ENCODE measurements around the gene APOA1.
"Not testable (repeated sequence)": the region's sequence is repeated elsewhere in the genome, so short reads cannot be mapped to it uniquely, and the experiment has no call there.

The APOA1 gene

DNA sequence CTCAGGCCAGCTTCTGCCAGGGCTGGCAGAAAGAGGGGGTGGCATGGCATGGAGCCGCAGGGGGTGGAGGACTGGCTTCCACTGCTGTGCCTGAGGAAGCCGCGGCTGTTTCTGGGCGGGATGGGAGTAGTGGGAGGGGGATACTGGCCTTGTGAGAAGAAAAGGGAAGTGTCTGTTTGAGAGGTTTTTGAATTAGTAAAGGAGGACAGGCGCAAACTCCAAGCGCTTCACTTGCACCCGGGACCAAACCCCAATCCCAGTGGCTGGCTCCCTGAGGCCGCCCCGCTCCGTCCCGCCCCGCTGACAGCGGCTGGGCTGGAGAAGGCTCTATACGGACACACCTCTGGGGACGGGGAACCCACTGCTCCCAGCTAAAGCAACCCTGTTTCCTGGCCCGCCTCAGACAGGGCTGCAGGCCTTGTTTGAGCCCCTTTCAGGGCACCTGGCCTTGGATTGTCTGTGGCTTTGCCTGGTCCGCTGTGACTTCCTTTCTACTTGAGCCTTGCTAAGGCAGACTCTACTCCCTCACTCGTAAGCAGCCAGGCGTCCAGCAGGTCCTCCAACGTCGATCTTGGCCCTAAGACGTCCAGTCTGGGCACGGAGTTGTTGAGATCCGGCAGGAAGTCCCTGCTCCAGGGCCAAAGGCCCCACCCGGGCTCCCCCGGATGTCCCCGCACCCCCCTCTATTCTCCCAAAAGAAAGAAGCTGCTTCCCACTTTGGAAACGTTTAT lies 2.2 kb downstream of the APOA1 start:
- FAIRE-seq: no peak
- no peak for DNase-seq (ENCODE audit: insufficient read length, low spot score)

DNA sequence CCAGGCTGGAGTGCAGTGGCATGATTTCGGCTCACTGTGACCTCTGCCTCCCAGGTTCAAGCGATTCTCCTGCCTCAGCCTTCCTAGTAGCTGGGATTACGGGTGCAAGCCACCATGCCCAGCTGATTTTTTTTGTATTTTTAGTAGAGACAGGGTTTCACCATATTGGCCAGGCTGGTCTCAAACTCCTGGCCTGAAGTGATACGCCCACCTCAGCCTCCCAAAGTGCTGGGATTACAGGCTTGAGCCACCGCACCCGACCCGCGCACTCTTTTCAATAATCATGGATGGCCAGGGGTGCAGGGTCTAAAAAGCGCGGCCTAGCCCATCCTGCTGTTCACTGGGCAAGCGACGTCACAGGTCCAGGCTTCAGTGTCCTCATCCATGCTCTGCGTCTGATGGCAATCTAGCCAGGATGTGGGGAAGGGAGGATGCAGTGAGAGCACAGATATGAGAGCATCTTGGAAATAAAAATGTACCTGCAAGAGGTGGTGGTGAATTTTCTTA lies 2.8 kb downstream of the APOA1 start:
- DNase-seq (ENCODE audit: insufficient read length, low spot score); FAIRE-seq: not testable (repeated sequence)

DNA sequence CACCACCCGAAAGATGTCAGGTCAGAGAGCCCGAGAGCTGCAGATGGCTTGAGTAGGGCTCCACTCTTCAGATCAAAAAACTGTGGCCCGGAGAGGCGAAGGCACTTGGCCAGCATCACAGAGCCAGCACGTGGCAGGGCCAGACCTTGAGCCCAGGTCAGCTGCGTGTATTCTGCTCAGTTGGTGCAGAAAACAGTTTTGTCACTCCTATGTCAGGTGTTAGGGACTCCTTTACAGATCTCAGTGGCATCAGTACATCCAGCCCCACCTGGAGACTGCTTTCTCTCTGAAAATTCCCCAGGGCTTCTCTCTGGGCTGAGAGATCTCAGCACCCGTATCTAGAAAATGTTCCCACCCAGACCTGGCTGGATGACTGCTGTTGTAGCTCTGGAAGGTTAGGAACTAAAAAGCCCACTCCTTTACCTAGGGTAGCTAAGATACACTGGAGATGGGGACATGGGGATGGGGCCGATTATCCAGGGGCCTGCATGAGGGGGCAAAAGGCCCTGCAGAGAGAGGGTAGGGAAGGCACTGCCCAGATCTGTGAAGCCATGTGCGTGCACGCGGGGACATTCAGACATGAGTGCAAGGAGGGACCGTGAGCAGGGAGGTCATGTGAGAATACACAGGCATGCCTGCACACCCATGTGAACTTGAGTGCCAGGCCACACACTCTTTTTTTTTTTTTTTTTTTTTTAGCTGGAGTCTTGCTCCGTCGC lies 3.4 kb downstream of the APOA1 start:
- FAIRE-seq (no peak), DNase-seq (ENCODE audit: insufficient read length, low spot score) (no peak)

DNA sequence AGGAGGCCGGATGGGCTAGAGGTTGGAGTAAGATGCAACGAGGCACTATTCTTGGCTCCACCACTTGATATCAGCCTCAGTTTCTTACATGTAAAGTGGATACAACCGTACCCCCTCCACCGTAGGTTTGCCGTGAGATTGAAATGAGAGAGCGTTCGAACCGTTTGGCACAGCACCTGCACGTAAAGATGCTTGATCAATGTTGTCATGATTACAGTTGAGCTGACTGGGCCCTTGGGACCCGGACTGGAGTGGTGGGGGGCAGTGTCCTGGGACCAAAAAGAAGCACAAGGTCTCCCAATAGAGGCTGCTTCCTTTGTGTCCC lies 4.0 kb downstream of the APOA1 start:
- FAIRE-seq (no peak), DNase-seq (ENCODE audit: insufficient read length, low spot score) (no peak)

DNA sequence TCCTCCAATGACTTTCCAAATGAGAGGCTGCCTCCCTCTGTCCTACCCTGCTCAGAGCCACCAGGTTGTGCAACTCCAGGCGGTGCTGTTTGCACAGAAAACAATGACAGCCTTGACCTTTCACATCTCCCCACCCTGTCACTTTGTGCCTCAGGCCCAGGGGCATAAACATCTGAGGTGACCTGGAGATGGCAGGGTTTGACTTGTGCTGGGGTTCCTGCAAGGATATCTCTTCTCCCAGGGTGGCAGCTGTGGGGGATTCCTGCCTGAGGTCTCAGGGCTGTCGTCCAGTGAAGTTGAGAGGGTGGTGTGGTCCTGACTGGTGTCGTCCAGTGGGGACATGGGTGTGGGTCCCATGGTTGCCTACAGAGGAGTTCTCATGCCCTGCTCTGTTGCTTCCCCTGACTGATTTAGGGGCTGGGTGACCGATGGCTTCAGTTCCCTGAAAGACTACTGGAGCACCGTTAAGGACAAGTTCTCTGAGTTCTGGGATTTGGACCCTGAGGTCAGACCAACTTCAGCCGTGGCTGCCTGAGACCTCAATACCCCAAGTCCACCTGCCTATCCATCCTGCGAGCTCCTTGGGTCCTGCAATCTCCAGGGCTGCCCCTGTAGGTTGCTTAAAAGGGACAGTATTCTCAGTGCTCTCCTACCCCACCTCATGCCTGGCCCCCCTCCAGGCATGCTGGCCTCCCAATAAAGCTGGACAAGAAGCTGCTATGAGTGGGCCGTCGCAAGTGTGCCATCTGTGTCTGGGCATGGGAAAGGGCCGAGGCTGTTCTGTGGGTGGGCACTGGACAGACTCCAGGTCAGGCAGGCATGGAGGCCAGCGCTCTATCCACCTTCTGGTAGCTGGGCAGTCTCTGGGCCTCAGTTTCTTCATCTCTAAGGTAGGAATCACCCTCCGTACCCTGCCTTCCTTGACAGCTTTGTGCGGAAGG lies 4.8 kb downstream of the APOA1 start:
- FAIRE-seq (no peak), DNase-seq (ENCODE audit: insufficient read length, low spot score) (no peak)

DNA sequence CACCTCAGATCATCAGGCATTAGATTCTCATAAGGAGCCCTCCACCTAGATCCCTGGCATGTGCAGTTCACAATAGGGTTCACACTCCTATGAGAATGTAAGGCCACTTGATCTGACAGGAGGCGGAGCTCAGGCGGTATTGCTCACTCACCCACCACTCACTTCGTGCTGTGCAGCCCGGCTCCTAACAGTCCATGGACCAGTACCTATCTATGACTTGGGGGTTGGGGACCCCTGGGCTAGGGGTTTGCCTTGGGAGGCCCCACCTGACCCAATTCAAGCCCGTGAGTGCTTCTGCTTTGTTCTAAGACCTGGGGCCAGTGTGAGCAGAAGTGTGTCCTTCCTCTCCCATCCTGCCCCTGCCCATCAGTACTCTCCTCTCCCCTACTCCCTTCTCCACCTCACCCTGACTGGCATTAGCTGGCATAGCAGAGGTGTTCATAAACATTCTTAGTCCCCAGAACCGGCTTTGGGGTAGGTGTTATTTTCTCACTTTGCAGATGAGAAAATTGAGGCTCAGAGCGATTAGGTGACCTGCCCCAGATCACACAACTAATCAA lies 5.6 kb downstream of the APOA1 start:
- DNase-seq (ENCODE audit: insufficient read length, low spot score) (no peak), FAIRE-seq (no peak)

DNA sequence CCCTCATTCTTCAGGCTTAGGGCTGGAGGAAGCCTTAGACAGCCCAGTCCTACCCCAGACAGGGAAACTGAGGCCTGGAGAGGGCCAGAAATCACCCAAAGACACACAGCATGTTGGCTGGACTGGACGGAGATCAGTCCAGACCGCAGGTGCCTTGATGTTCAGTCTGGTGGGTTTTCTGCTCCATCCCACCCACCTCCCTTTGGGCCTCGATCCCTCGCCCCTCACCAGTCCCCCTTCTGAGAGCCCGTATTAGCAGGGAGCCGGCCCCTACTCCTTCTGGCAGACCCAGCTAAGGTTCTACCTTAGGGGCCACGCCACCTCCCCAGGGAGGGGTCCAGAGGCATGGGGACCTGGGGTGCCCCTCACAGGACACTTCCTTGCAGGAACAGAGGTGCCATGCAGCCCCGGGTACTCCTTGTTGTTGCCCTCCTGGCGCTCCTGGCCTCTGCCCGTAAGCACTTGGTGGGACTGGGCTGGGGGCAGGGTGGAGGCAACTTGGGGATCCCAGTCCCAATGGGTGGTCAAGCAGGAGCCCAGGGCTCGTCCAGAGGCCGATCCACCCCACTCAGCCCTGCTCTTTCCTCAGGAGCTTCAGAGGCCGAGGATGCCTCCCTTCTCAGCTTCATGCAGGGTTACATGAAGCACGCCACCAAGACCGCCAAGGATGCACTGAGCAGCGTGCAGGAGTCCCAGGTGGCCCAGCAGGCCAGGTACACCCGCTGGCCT lies 7.1 kb downstream of the APOA1 start:
- FAIRE-seq: no peak

DNA sequence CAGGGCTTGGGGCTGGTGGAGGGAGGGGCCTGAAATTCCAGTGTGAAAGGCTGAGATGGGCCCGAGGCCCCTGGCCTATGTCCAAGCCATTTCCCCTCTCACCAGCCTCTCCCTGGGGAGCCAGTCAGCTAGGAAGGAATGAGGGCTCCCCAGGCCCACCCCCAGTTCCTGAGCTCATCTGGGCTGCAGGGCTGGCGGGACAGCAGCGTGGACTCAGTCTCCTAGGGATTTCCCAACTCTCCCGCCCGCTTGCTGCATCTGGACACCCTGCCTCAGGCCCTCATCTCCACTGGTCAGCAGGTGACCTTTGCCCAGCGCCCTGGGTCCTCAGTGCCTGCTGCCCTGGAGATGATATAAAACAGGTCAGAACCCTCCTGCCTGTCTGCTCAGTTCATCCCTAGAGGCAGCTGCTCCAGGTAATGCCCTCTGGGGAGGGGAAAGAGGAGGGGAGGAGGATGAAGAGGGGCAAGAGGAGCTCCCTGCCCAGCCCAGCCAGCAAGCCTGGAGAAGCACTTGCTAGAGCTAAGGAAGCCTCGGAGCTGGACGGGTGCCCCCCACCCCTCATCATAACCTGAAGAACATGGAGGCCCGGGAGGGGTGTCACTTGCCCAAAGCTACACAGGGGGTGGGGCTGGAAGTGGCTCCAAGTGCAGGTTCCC lies 7.8 kb downstream of the APOA1 start, which contains the start of gene APOC3:
TSS of gene APOC3 (plus strand) at position 383 of the 659 bp plus-strand sequence. CDS start 676 bp downstream, outside the sequence.
- FAIRE-seq (no peak), DNase-seq (ENCODE audit: insufficient read length, low spot score) (no peak)

More for the DNA sequence above, 7.1 kb downstream of the APOA1 start:
- DNase-seq (ENCODE audit: insufficient read length, low spot score): no peak

DNA sequence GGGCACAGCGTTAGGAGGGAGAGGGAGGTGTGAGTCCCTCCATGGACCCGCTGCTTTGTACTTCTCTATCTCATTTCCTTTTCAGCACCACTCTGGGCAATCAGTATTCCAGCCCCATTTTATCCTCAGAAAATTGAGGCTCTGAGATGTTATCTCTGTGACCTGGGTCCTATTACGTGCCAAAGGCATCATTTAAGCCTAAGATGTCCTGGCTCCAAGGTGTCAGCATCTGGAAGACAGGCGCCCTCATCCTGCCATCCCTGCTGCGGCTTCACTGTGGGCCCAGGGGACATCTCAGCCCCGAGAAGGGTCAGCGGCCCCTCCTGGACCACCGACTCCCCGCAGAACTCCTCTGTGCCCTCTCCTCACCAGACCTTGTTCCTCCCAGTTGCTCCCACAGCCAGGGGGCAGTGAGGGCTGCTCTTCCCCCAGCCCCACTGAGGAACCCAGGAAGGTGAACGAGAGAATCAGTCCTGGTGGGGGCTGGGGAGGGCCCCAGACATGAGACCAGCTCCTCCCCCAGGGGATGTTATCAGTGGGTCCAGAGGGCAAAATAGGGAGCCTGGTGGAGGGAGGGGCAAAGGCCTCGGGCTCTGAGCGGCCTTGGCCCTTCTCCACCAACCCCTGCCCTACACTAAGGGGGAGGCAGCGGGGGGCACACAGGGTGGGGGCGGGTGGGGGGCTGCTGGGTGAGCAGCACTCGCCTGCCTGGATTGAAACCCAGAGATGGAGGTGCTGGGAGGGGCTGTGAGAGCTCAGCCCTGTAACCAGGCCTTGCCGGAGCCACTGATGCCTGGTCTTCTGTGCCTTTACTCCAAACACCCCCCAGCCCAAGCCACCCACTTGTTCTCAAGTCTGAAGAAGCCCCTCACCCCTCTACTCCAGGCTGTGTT lies 8.5 kb downstream of the APOA1 start:
- no peak for DNase-seq (ENCODE audit: insufficient read length, low spot score)
- FAIRE-seq: no peak

DNA sequence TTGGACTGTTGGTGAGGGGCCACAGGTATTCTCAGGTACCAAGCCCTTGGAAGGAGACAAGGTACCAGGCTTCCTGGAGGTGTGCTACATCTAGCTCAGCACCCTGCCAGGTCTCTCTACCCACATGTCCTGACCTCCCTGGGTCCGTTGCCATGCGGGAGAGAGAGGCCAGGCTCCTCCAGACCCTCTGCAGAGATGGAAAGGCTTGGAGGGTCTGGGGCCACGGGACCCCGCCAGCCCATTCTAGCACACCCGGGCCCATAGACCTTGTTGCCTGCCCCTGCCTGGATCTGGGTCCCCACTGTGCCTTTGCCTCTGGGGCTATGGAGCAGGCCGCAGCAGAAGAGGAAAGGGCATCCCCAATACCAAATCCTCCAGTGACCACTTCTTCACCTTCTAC lies 10.0 kb downstream of the APOA1 start:
- DNase-seq (ENCODE audit: insufficient read length, low spot score) (no peak), FAIRE-seq (no peak)

DNA sequence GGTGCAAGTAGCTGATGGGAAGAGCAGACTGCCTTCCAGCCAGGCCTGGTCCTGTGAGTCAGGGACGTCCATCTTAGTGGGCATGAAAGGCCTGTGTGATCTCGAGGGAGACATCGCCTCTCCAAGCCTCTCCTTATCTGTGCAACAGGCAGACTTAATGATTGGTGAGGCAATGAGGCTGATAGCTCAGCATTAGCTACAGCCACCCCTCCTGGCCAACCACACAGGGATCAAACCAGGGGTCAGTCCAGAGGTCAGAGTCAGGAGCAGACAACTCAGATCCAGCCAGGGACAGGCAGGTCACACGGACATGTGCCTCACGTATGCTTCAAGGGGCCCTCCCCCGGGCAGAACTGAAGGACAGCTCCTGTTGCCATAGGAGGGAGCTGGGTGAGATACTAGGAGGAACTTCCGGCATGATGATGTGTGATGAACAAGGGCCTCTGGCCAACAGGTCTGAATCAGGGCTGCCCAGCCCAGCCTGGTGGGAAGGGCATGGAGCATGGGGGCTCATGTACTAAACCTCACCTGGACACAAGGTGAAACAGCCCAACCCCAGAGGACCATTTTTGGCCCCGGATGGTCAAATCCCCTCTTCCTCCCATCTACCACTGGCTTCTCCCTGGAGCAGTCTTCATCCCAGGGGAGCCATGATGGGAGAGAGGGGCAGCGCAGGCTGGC lies 10.5 kb downstream of the APOA1 start:
- FAIRE-seq (no peak), DNase-seq (ENCODE audit: insufficient read length, low spot score) (no peak)

DNA sequence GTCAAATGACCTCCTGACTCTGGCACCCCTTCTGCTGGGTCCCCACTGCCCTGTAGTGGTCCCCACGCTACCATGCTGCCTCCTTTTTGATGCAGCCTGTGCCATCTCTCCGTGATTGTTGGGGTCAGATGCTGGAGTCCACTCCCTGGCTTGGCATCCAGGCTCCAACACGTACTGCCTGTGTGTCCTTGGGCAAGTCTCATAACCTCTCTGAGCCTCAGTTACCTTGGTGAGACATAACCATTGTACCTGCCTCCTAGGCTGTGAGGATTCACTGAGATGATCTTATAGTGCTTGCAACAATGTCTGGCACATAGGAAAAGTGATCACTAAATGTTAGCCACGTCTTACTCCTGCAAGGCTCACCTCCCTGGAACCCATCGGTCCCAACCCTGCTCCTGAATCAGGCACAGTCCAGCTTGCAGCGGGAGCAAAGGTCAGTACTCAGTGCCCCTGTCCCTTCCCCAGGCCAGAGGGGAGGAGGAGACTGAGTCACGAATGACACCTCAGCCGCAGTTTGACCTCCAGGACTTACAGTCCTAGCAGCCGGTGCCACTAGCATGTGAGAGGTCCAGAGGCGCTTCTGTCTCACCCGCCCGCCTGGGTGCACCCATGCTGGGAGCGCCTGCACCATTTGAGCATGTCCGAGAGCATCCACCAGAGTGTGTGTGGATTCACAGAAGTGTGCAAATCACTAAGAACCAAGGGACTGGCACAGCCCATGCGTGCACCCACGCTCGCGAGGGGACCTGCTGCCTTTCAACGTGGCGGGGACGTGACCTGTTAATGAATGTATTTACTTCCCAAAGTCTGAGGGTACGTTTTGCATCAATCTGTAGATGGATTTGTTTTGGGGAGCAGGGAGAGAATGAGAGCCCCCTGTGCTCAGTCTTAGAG lies 11.3 kb downstream of the APOA1 start:
- DNase-seq (ENCODE audit: insufficient read length, low spot score): no peak
- FAIRE-seq: no peak

DNA sequence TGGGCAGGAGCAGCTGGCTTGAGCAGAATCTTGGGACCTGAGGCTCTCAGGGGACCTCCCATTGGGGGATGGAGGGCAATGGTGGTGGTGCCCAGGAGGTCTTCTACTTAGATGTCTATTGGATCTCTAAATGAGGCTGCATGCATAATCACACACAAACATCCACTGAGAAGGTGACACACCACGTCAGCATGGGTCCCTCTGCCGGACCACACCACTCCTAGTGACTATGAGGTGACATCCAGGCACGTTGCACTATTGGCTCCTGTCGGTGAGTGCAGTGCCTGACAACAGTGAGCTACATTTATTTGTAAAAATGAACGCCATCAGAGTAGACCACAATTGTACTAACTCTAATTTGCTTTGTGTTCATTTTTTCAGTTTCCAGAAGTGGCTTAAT lies 12.0 kb downstream of the APOA1 start:
- no peak for FAIRE-seq
- DNase-seq (ENCODE audit: insufficient read length, low spot score): no peak

DNA sequence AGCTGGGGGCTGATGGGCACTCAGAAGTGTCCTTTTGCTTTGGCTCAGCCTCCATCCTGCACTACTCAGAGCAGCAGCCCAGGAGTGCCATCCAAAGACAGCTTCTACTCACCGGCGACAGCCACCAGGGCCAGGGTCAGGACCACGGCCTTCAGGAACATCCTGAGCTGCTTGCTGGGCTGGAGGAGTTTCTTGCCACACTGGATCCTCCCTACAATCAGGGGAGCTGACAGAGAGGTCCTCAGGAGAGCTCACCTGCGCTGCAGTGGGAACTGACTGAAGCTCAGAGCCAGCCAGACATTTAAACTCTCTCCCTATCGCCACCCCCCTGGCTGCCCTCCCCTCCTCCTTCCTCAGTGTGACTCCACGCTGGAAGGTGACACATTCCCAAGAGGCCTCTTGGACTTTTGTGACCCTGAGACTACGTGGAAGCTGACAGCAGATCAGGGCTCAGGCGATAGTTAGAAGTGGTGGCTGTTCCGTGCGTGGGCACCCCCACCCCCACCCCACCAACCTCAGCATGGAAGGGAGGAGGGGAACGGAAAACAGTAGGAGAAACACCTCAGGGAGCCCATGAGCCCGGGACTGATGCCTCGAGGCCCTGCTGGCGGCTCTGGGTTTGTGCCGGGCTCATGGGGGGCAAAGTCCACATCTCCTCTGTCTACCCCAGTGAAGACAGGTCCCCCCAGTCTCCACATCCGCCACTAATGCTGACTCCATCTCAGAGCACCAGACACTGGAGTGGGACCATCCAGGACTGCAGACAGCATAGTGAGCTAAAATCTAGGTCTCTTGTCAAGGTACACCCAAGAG lies 14.2 kb downstream of the APOA1 start, which contains the start of gene APOA4:
TSS of gene APOA4 (minus strand) at position 274 of the 813 bp plus-strand sequence. CDS start at position 161, 113 bp downstream.
- no peak for DNase-seq (ENCODE audit: insufficient read length, low spot score)
- no peak for FAIRE-seq

DNA sequence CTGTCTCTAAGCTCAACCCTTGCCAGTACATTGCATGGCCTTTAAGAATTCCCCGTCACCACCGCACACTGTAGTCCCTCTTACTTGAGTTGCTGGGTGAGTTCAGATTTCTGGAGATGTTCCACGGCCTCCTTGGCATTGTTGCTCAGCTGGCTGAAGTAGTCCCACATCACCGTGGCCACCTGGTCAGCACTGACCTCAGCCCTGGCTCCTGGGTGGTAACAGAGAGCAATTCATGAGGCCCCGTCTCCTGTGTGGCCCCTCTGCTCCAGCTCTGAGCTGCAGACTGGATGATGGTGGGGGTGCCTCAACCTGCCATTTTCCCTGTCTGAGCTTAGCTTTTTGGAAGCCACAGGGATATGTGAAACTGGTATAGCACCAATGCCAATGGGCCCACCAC lies 14.8 kb downstream of the APOA1 start:
- no peak for DNase-seq (ENCODE audit: insufficient read length, low spot score)
- no peak for FAIRE-seq
